Left ventricle myocardium inferior (tissue), 1 donor: ENCODE results near the gene CD53. TPM values are rescaled to one million over a fixed set of nuclear protein-coding genes. Genes with fewer than 3 reads are reported as not detected.

Source experiments
- DNase-seq: peaks from one replicate; pipeline ENCODE4 v3.0.0-alpha.2; 2020
- H3K27ac ChIP-seq: fragments of 200-600 bp; replicated peaks from 2 replicates; pipeline ENCODE4 v1.8.0; 2021
- H3K27me3 ChIP-seq: fragments of 200-600 bp; 2 replicates; pipeline ENCODE4 v1.8.0; 2021; ENCODE audit warnings: low read depth
- H3K36me3 ChIP-seq: fragments of 200-600 bp; 2 replicates; pipeline ENCODE4 v1.8.0; 2021
- H3K4me1 ChIP-seq: fragments of 200-600 bp; 2 replicates; pipeline ENCODE4 v1.8.0; 2021
- H3K4me3 ChIP-seq: fragments of 200-600 bp; 2 replicates; pipeline ENCODE4 v1.8.0; 2021; ENCODE audit warnings: mild to moderate bottlenecking, moderate library complexity
- H3K9me3 ChIP-seq: fragments of 200-600 bp; replicated peaks from 2 replicates; pipeline ENCODE4 v1.8.0; 2021
- CTCF ChIP-seq: fragments of 200-600 bp; IDR thresholded peaks from 2 replicates; pipeline ENCODE4 v1.8.0; 2021; ENCODE audit warnings: antibody characterized with exemption, mild to moderate bottlenecking, borderline replicate concordance
- intact Hi-C: fragments of 100-400 bp; cut with micrococcal nuclease; formaldehyde crosslinking; loops from one replicate; pipeline ENCODE4 v1.11.0; 2022
- total RNA-seq: library from RNA; stranded (reverse); fragmentation: NEBNext Ultra II Directional; extraction: Animal tissue kit (Norgen Biotek cat#: 25700); gene quantifications from one replicate; pipeline ENCODE4 v1.2.1, GENCODE V29; 2021
- donor health status: DM: no; HTN: yes; CAD: no; lungs with severe emphysema.

The CD53 gene
- total RNA-seq, 1 donor from 2014 or later, result 7.5 TPM

- no peak for DNase-seq
- Histone ChIP-seq H3K36me3 (no peaks in the 10 kb centered on the region), H3K27ac (no peak overlapping the region), H3K9me3 (no peaks in the 10 kb centered on the region), H3K4me1 (no peaks in the 10 kb centered on the region), H3K27me3 (no peaks in the 10 kb centered on the region), H3K4me3 (no peak overlapping the region)
- intact Hi-C loops, result no loop called here
- TF ChIP-seq CTCF, result no peak
These were observed 7.9 kb downstream of the CD53 start for GRCh38 chr1:110880708-110881374.

GRCh38 chr1:110888049-110888448, 15.1 kb downstream of the CD53 start:
- DNase-seq, result no peak
- no peak for TF ChIP-seq CTCF
- peaks cover 36% of the 10 kb centered on the region for H3K27me3 ChIP-seq
- H3K36me3 ChIP-seq, result no peaks in the 10 kb centered on the region
- H3K27ac ChIP-seq, result no peak overlapping the region
- intact Hi-C loops, result no loop called here
- H3K9me3 ChIP-seq, result no peaks in the 10 kb centered on the region
- H3K4me3 ChIP-seq, result no peak overlapping the region
- H3K4me1 ChIP-seq, result no peaks in the 10 kb centered on the region

- intact Hi-C loops, result no loop called here
- no peak overlapping the region for H3K27ac ChIP-seq
- DNase-seq, result no peak
- no peaks in the 10 kb centered on the region for H3K36me3 ChIP-seq
- no peak for TF ChIP-seq CTCF
- no peaks in the 10 kb centered on the region for H3K4me1 ChIP-seq
- H3K4me3 ChIP-seq, result no peak overlapping the region
- no peaks in the 10 kb centered on the region for H3K9me3 ChIP-seq
- peaks cover 36% of the 10 kb centered on the region for H3K27me3 ChIP-seq
These were observed 15.7 kb downstream of the CD53 start for GRCh38 chr1:110888641-110889040.

- intact Hi-C loops, result no loop called here
- DNase-seq, result no peak
- H3K4me1 ChIP-seq, result no peaks in the 10 kb centered on the region
- H3K36me3 ChIP-seq, result no peaks in the 10 kb centered on the region
- H3K27ac ChIP-seq, result no peak overlapping the region
- no peak overlapping the region for H3K4me3 ChIP-seq
- peaks cover 36% of the 10 kb centered on the region for H3K27me3 ChIP-seq
- no peaks in the 10 kb centered on the region for H3K9me3 ChIP-seq
- TF ChIP-seq CTCF, result no peak
These were observed 17.7 kb downstream of the CD53 start for GRCh38 chr1:110890474-110891196.

GRCh38 chr1:110893908-110894490, 21.1 kb downstream of the CD53 start:
- H3K27ac ChIP-seq, result no peak overlapping the region

More at GRCh38 chr1:110893908-110894490, 21.1 kb downstream of the CD53 start:
- Histone ChIP-seq H3K9me3 (no peaks in the 10 kb centered on the region), H3K27me3 (peaks cover 36% of the 10 kb centered on the region), H3K36me3 (no peaks in the 10 kb centered on the region), H3K4me3 (no peak overlapping the region), H3K4me1 (no peaks in the 10 kb centered on the region)
- intact Hi-C loops, result no loop called here
- TF ChIP-seq CTCF, result no peak
- DNase-seq, result no peak
